H4 (cell line): ENCODE data around the gene PAX5. TPM values are rescaled to one million over a fixed set of nuclear protein-coding genes. Genes with fewer than 3 reads are reported as not detected.

Experiments
- DNase-seq: peaks from one replicate; pipeline ENCODE4 v3.0.0-alpha.2; 2015; ENCODE audit warnings: low spot score
- total RNA-seq: library from RNA; depleted of rRNA; stranded (reverse); fragments of >200 nt; shearing (Covaris generic); gene quantifications from 2 replicates; pipeline ENCODE4 v1.2.3, GENCODE V29; 2014; rRNA removed

Gene PAX5
- total RNA-seq, 1 experiment from 2014 or later: not detected

- DNase-seq: no peak
Measured at GRCh38 chr9:36812556-36812955, 221.5 kb downstream of the PAX5 start.

GRCh38 chr9:36808251-36808650, 225.8 kb downstream of the PAX5 start:
- DNase-seq: no peak

DNA sequence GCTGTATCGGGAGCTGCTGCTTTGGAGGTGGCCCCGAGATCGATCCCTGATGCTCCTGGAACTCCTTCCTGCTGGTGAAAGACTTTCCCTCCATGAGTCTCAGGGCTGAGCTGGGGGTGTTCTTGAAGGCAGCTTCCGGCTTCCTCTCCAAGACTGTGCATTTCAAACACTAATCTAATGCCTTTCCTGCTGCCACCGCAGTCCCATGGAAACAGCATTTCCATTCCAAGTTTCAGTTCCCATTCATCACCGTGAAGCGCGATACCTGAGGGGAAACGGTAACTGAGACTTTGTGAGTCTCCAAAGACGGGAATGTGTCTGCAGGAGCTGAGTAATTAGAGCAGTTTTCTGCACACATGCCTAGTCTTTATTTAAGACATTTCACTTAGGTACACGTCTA, 230.1 kb downstream of the PAX5 start:
- no peak for DNase-seq

DNA sequence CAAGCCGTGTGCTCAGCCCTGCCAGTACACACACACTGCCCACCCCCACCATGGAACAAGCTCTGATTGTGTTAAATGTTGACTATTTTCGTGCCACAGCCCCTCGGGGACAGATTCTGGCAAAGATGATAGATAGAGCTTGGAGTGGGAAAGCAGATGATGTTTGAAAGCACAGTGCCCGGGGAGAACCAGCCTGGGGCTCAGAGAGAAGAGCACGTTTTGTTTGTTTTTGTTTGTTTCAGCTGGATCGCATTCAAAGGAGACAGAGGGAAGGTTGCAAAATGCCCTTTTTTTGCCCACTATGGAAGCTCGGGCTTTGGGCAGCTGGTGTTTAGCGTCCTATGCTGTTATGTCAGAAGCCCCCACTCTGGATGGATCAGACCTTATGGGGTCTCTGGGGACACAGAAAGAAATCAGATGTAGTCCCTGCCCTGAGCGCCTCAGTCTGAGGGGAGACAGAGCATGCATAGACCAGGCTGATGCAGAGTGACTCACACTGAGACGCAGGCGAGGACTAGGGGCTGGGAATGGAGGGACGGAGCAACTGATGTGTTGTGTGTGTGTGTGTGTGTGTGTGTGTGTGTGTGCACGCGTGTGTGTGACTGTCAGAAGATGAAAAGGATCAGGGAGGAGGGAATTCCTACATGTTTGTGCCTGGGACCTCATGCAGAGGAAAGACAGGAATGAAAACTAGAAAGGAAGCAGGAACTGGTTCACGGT, 231.7 kb downstream of the PAX5 start:
- DNase-seq: peak; percentile 79

DNA sequence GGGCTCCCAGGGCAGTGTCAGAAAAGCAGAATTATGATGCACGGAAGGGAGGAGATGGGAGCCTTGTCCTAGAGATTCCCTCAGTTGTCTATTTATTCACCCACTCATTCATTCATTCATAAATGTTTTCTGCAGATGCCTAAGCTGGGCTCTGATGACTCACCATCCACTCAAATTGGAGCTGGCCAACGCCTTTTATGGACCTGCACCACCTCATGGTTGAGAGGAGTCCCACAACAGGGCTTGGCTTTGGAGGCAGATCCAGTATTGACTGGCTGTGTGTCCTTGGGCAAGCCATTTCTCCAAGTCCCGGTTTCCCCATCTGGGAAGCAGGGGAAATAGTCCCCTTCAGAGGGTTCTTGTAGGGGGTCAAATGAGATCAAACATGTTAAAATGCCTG, 233.6 kb downstream of the PAX5 start:
- no peak for DNase-seq

- peak; percentile 47 for DNase-seq
Measured at GRCh38 chr9:36798350-36799065, 235.6 kb downstream of the PAX5 start.

DNA sequence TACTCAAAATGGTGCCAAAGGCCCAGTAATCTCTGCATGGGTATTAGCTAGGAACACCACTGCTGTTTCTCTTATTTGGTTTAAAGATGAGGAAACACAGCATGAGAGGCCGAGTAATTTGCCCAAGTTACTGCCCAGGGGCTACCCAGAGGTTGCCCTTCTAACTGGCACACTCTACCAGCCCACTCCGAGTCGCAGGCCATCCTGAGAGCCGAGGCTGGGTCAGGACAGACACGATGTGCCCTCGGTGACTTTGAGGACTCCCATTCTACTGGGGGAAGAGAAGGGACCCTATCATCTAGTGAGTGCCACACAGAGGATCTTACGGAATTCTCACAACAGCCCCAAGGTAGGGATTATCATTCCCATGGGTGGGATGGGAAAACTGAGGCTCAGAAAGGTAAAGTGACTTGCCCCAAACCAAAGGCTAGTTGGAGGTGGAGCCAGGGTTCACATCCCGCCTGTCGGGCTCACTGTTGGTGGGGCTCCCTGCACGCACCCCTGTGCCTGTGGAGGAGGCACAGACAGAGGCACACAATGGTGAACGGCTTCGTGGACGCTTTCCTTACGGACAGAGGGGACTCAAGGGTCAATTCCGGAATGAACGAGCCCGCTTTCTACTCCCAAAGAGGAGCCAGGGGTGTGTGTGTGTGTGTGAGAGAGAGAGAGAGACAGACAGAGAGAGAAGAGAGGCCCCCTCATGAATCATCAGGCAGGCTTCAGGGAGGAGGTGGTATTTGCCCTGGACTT, 236.4 kb downstream of the PAX5 start:
- DNase-seq: no peak

- DNase-seq: no peak
Measured at GRCh38 chr9:36796671-36797419, 237.2 kb downstream of the PAX5 start.

DNA sequence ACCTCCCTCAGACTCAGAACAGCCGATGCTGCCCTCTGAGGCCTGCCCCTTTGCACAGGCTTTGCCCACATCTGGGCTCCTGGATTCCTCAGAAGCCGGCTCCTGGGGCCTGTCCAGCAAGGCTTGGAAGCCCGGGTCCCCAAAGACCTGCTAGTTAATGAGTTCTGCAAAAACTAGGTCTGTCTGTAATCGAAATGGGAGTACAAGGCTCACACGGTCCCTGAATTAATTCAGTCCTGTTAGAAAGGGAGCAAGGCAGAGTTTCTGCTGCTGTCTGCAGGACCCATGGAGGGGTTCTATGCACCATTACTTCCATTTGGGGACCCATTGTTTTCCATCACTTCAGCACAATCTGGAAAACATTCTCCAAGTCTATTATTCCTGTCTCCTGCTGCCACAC, 239.6 kb downstream of the PAX5 start:
- DNase-seq: no peak

DNA sequence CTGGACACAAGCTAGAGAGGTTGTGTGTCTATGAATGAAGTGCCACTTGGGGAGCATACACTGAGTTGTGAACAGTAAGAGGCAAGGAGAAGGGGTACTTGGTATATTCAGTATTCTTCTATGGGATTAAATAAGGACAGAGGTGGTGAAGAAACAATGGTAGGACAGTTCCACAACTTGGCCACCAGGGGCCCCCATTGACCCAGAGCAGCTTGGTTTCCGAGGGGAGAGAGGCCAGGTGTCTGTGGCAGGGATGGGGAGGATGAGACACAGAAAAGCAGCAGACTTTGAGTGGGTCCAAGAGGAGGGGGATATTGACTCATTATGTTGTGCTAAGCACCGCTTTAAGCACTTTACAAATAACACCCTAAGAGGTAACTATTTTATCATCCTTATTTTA, 240.8 kb downstream of the PAX5 start:
- no peak for DNase-seq

DNA sequence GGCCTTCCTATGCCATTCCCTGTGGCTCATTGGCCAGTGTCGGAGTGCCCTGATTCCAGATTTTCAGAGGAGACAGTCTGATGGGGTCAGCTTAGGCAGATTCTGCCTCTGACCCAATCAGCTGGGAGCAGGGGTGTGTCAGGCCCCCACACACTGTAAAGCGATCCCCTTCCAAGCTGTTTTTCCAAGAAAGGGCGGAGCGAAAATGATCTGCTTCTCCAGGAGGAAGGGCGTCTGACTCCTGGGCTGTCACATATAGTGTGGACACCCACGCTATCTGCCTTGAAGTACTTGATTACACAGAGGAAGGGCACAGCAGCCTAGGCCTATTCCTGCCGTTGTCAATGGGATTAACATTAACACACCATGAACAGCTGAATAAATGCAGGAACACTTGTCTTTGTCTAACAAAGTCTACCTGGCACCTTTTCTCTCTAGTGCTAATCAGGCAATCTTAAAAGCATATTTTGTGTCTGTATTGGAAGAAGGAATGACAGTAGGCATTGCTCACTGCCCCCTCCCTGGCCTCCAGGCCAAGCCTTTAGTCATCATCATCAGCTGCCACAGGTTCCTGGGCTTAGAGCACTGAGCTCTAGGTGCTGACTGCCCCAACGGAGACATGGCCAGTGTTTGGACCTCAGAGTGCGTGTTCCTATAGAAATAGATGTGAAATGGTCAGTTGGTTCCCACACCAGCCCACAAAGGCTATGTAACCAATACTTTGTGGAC, 242.7 kb downstream of the PAX5 start:
- no peak for DNase-seq

DNA sequence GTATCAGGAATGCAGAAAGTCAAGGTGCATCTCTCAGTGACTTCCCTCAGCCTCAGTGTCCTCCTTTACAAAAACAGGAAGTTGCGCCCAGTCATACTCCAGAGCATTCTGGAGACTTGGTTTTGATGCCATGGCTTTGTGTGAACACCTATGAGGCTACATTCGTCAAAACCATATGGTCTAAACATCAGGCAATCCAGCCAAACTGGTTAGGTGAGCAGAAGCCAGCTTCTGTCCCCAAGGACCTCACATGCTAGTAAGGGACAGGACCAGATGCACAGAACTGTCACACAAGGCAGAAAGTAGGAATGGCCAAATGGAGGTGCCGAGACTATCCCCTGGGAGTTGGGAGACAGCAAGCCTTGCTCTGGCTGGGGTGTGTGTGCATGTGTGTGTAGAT, 244.2 kb downstream of the PAX5 start:
- no peak for DNase-seq

DNA sequence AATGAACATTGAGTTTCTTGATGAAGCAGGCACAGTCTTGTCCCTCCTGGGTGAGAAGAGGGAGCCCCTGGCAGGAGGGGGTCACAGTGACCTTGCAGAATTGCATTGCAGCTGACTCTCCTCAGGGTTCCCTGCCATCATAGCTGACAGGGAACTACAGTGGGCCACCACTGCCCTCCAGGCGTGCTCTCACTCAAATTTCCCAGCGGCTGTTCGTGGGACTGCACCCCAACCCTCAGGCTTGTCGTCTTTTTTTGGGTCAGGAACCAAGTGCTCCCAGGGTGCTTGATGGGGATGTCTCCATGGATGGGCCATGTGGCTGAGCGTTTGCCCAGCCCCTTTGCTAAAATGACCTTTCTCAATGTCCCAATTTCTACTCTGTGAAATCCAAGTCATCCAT, 245.5 kb downstream of the PAX5 start:
- DNase-seq: no peak

DNA sequence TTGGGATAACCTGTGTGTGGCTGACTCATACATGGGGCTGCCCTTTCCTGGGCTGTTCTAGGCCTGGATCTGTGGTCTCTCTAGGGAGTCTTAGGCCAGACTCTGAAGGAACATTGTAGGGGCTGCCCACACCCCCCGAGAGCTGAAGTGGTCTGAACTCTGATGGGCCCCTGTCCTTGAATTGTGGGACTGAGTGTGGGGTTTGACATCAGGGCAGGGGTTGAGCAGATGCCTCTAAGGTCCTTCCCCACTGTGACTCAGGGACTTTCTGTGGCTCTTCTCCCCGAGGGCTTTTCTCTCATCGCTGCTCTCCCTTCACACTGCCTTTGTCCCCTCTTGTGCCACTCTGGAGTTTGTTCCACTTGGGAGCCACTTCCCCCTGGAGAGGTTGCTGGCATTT, 246.4 kb downstream of the PAX5 start:
- DNase-seq: no peak

Other genes with a start within 250 kb of the PAX5 start
- gene ZCCHC7, start 86.3 kb upstream of the PAX5 start, total RNA-seq: 13.3 and 15.6 TPM in 2 replicates